ENCODE data around the gene MMP19. TPM values are rescaled to one million over a fixed set of nuclear protein-coding genes. Genes with fewer than 3 reads are reported as not detected.

MMP19 gene
- total and polyA plus RNA-seq, 2 of the 4 experiments (the other 2 are of a cell fraction) = 9.9 to 34.7 TPM

GRCh38 chr12:55820679-55821078 is 22.1 kb downstream of the MMP19 start:
- POLR2A ChIA-PET (ENCODE audit: unreplicated experiment) = no interaction called here
- no peak overlapping the region for H2AK5ac ChIP-seq (ENCODE audit: low read depth, low read length)
- no peak overlapping the region for H3K56ac ChIP-seq (ENCODE audit: extremely low read depth, insufficient read depth, low read length)
- H4K5ac ChIP-seq (ENCODE audit: low read depth, low read length) = no peak overlapping the region
- dilution Hi-C loops (cut with HindIII; ENCODE audit: low sequenced_read_pairs, unreplicated experiment) (no loop called here), intact Hi-C loops (cut with micrococcal nuclease) (no loop called here), in situ Hi-C loops (cut with MboI; ENCODE audit: low sequenced_read_pairs) (loop anchor here (10.0 kb wide), 1 partner anchor 104 kb away; the partner anchor contains the start of gene PYM1)
- peaks cover 26% of the 10 kb centered on the region for H3K36me3 ChIP-seq (ENCODE audit: control insufficient read depth, insufficient read depth, low read length)
- H2AFZ ChIP-seq (replicated peaks; ENCODE audit: low read length, poor library complexity) = no peak overlapping the region
- WGBS, 2 experiments (ENCODE audit: extremely low coverage in 2 of 2, insufficient read length in 1 of 2) = no CpG with 5 or more reads among the region's 1 CpG
- no peak overlapping the region for H3K4ac ChIP-seq (ENCODE audit: low read depth, low read length)
- H3K4me2 ChIP-seq (ENCODE audit: low read depth, low read length) = no peak overlapping the region
- no peak overlapping the region for H3K18ac ChIP-seq (ENCODE audit: low read depth, low read length)
- no peak overlapping the region for H3K9ac ChIP-seq (ENCODE audit: low read depth, low read length)
- H2BK5ac ChIP-seq (ENCODE audit: low read depth, low read length, poor library complexity, severe bottlenecking) = no peak overlapping the region
- TF ChIP-seq SMC3 (IDR thresholded peaks at IDR 0.05; ENCODE audit: low read depth, low read length) = peak; percentile 35; the same call in 1 of the 2 replicates
- TF ChIP-seq RAD21 (IDR thresholded peaks at IDR 0.05; ENCODE audit: low read length) = peak; percentile 50
- TF ChIP-seq MXI1 (IDR thresholded peaks at IDR 0.05; ENCODE audit: borderline replicate concordance, low read depth, low read length) = no peak
- TF ChIP-seq, protein P1, sequence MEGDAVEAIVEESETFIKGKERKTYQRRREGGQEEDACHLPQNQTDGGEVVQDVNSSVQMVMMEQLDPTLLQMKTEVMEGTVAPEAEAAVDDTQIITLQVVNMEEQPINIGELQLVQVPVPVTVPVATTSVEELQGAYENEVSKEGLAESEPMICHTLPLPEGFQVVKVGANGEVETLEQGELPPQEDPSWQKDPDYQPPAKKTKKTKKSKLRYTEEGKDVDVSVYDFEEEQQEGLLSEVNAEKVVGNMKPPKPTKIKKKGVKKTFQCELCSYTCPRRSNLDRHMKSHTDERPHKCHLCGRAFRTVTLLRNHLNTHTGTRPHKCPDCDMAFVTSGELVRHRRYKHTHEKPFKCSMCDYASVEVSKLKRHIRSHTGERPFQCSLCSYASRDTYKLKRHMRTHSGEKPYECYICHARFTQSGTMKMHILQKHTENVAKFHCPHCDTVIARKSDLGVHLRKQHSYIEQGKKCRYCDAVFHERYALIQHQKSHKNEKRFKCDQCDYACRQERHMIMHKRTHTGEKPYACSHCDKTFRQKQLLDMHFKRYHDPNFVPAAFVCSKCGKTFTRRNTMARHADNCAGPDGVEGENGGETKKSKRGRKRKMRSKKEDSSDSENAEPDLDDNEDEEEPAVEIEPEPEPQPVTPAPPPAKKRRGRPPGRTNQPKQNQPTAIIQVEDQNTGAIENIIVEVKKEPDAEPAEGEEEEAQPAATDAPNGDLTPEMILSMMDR (conservative IDR thresholded peaks at IDR 0.05; ENCODE audit: low read depth, low read length) = peak; percentile 43
- H3K9me3 ChIP-seq (ENCODE audit: control insufficient read depth, insufficient read depth, low read length) = no peaks in the 10 kb centered on the region
- BruUV-seq (replicated peaks) = no TSS peak
- H4K20me1 ChIP-seq (ENCODE audit: insufficient read depth, low read length) = peaks cover 7% of the 10 kb centered on the region; the same call in 1 of the 2 replicates
- no peak overlapping the region for H3K27ac ChIP-seq (ENCODE audit: insufficient read depth, low read length)
- H2BK15ac ChIP-seq (ENCODE audit: low read depth, low read length) = no peak overlapping the region
- H3K23ac ChIP-seq (ENCODE audit: low read depth, low read length) = no peak overlapping the region
- no peak overlapping the region for H2AK9ac ChIP-seq (replicated peaks; ENCODE audit: low read depth, low read length, poor library complexity)
- no peak overlapping the region for H3K4me3 ChIP-seq (ENCODE audit: insufficient read depth, low read depth, low read length)
- peaks cover 24 to 45% of the 10 kb centered on the region in 2 experiments for H3K79me1 ChIP-seq (ENCODE audit: low read depth in 1 of 2, low read length in 2 of 2)
- H4K91ac ChIP-seq (ENCODE audit: insufficient read depth, low read depth, low read length) = no peak overlapping the region
- H3K9me1 ChIP-seq (ENCODE audit: insufficient read depth, low read length) = peaks cover 8% of the 10 kb centered on the region
- H3K4me1 ChIP-seq (ENCODE audit: control insufficient read depth, insufficient read depth, low read length) = peaks cover 4% of the 10 kb centered on the region
- no peaks in the 10 kb centered on the region for H3K27me3 ChIP-seq (ENCODE audit: control insufficient read depth, insufficient read depth, low read length)
- DNase-seq = no peak
- no peak overlapping the region for H4K8ac ChIP-seq (ENCODE audit: low read depth in 2 of 2, low read length in 2 of 2)
- CTCF ChIA-PET = interaction anchor here (0.6 to 1.4 kb wide), 2 partner anchors 83 to 136 kb away, joined by 3 read pairs; no protein-coding TSS in a partner anchor
- no peak overlapping the region for H2BK20ac ChIP-seq (ENCODE audit: low read depth, low read length)
- ATAC-seq (ENCODE audit: low read depth) = no peak
- H3K14ac ChIP-seq (replicated peaks; ENCODE audit: low read depth, low read length) = no peak overlapping the region
- H2BK120ac ChIP-seq (ENCODE audit: low read depth, low read length) = no peak overlapping the region
